HG02870 (cell line): Measurements from ENCODE around the gene FGF22.
"Not testable (repeated sequence)": the region's sequence is repeated elsewhere in the genome, so short reads cannot be mapped to it uniquely, and the experiment has no call there.

Experiments used
- ATAC-seq: cut with Tn5 transposase; IDR thresholded peaks from one replicate; pipeline ENCODE4 v1.9.1; 2021; ENCODE audit warnings: mild to moderate bottlenecking, moderate library complexity; ENCODE audit not compliant: unreplicated experiment

The FGF22 gene

GRCh38 chr19:657611-658010 is 17.9 kb downstream of the FGF22 start:
- ATAC-seq, result no peak

- ATAC-seq, result no peak
These were observed 18.6 kb downstream of the FGF22 start for GRCh38 chr19:658059-658839.

- ATAC-seq, result no peak
These were observed 19.5 kb downstream of the FGF22 start for GRCh38 chr19:658916-659839.

- ATAC-seq, result no peak
These were observed 21.2 kb downstream of the FGF22 start for GRCh38 chr19:660793-661426.

GRCh38 chr19:661427-662196 is 21.9 kb downstream of the FGF22 start:
- ATAC-seq, result no peak

- ATAC-seq, result no peak
These were observed 22.7 kb downstream of the FGF22 start for GRCh38 chr19:662207-662961.

- peak; percentile 48 for ATAC-seq
These were observed 23.4 kb downstream of the FGF22 start, which contains the start of gene RNF126 for GRCh38 chr19:662962-663681. Gene RNF126 (minus strand): TSS chr19:663214. CDS start chr19:663121, 93 bp downstream.

GRCh38 chr19:663682-664117 is 24.0 kb downstream of the FGF22 start:
- no peak for ATAC-seq

GRCh38 chr19:664913-665443 is 25.3 kb downstream of the FGF22 start:
- ATAC-seq, result no peak

- not testable (repeated sequence) for ATAC-seq
These were observed 27.4 kb downstream of the FGF22 start for GRCh38 chr19:666985-667573.

- not testable (repeated sequence) for ATAC-seq
These were observed 29.2 kb downstream of the FGF22 start for GRCh38 chr19:668675-669434.

GRCh38 chr19:670609-671075 is 31.0 kb downstream of the FGF22 start:
- ATAC-seq, result no peak

- no peak for ATAC-seq
These were observed 34.8 kb downstream of the FGF22 start for GRCh38 chr19:674282-675151.

- no peak for ATAC-seq
These were observed 36.3 kb downstream of the FGF22 start for GRCh38 chr19:676007-676338.

- ATAC-seq, result no peak
These were observed 36.8 kb downstream of the FGF22 start, which contains the start of gene FSTL3 for GRCh38 chr19:676339-677105. Gene FSTL3 (plus strand): TSS chr19:676392. CDS start chr19:676424, 32 bp downstream.

- no peak for ATAC-seq
These were observed 37.5 kb downstream of the FGF22 start for GRCh38 chr19:677201-677600.
